Measurements from ENCODE around the gene HOMER1.

GRCh38 chr5:79495311-79495710, 18.6 kb downstream of the HOMER1 start:
- TF ChIP-seq CTCF (IDR thresholded peaks at IDR 0.05) (no peak), POLR2AphosphoS5 (IDR thresholded peaks at IDR 0.05) (no peak), POLR2A (IDR thresholded peaks at IDR 0.05) (no peak)
